H1 (cell line): ENCODE data around the gene MTARC2. TPM values are rescaled to one million over a fixed set of nuclear protein-coding genes. Genes with fewer than 3 reads are reported as not detected.

Source experiments
- CTCF ChIA-PET: fragments of 300-600 bp; sonication (Branson Sonifier 250); formaldehyde crosslinking; loops from one replicate; lab custom pipeline; 2021; ENCODE audit not compliant: partially characterized antibody; lab: Charles Lee
- POLR2A ChIA-PET: fragments of 300-600 bp; sonication (Branson Sonifier 250); formaldehyde crosslinking; loops from one replicate; lab custom pipeline; 2021; ENCODE audit warnings: inconsistent platforms; ENCODE audit not compliant: partially characterized antibody; lab: Charles Lee
- DNase-seq, 2 experiments: peaks; one replicate each; pipeline versions ENCODE4 v3.0.0 to v3.0.0-alpha.2; 2010 to 2022; ENCODE audit warnings: low spot score in 2 of 2, low read depth in 1 of 2, mixed read lengths in 1 of 2
- FAIRE-seq: peaks from 2 replicates; lab custom pipeline; 2011; peaks lifted over from hg19 to GRCh38; lab: Jason Lieb, UNC
- H2AFZ ChIP-seq: 2 replicates; pipeline ENCODE4 v1.8.1; 2012; ENCODE audit warnings: low read length, inconsistent platforms
- H2AK5ac ChIP-seq: 2 replicates; pipeline ENCODE4 v1.6.1; 2013; ENCODE audit warnings: low read depth, low read length
- H2BK120ac ChIP-seq: replicated peaks from 2 replicates; pipeline ENCODE3; 2013; ENCODE audit warnings: low read depth, low read length, inconsistent platforms
- H2BK12ac ChIP-seq: 2 replicates; pipeline ENCODE4 v1.6.1; 2013; ENCODE audit warnings: low read depth, low read length
- H2BK15ac ChIP-seq: 2 replicates; pipeline ENCODE4 v1.6.1; 2013; ENCODE audit warnings: low read length
- H2BK20ac ChIP-seq: 2 replicates; pipeline ENCODE4 v1.6.1; 2013; ENCODE audit warnings: low read length
- H2BK5ac ChIP-seq: 2 replicates; pipeline ENCODE4 v1.6.1; 2013; ENCODE audit warnings: low read depth, low read length
- H3K14ac ChIP-seq: 2 replicates; pipeline ENCODE4 v1.6.1; 2013; ENCODE audit warnings: inconsistent platforms; ENCODE audit not compliant: insufficient read length
- H3K18ac ChIP-seq: 2 replicates; pipeline ENCODE4 v1.6.1; 2013; ENCODE audit warnings: low read length; ENCODE audit errors: extremely low read depth
- H3K23ac ChIP-seq: 2 replicates; pipeline ENCODE4 v1.6.1; 2013; ENCODE audit warnings: inconsistent platforms; ENCODE audit not compliant: insufficient read length
- H3K23me2 ChIP-seq: 2 replicates; pipeline ENCODE4 v1.6.1; 2013; ENCODE audit warnings: low read depth, low read length
- H3K27ac ChIP-seq: 2 replicates; pipeline ENCODE4 v1.6.1; 2011; ENCODE audit warnings: low read depth, low read length, inconsistent platforms
- H3K27me3 ChIP-seq, 4 experiments: replicated peaks in 1 of 4; 1 replicate in 1 of 4; 2 replicates in 3 of 4; pipeline versions ENCODE4 v1.6.1 to v1.8.1; 2011 to 2013; ENCODE audit warnings: low read length in 3 of 4, mild to moderate bottlenecking in 3 of 4, inconsistent platforms in 2 of 4, mixed read lengths in 2 of 4, moderate library complexity in 1 of 4; ENCODE audit not compliant: control insufficient read depth in 3 of 4, insufficient read depth in 3 of 4; ENCODE audit errors: extremely low read depth in 1 of 4
- H3K36me3 ChIP-seq, 4 experiments: 2 replicates each; pipeline versions ENCODE4 v1.6.1 to v1.8.1; 2011 to 2013; ENCODE audit warnings: mild to moderate bottlenecking in 4 of 4, low read length in 3 of 4, moderate library complexity in 2 of 4, control low read depth in 1 of 4, inconsistent platforms in 1 of 4; ENCODE audit not compliant: insufficient read depth in 4 of 4, control insufficient read depth in 2 of 4
- H3K4ac ChIP-seq: replicated peaks from 2 replicates; pipeline ENCODE3; 2013; ENCODE audit warnings: low read length, low read depth, mixed read lengths, inconsistent platforms; ENCODE audit not compliant: insufficient read length
- H3K4me1 ChIP-seq, 4 experiments: replicated peaks in 1 of 4; 1 replicate in 1 of 4; 2 replicates in 3 of 4; pipeline versions ENCODE4 v1.6.1 to v1.8.1; 2011 to 2013; ENCODE audit warnings: low read length in 3 of 4, inconsistent platforms in 2 of 4, mixed read lengths in 1 of 4; ENCODE audit not compliant: insufficient read depth in 4 of 4, control insufficient read depth in 3 of 4
- H3K4me2 ChIP-seq, 2 experiments: 2 replicates each; pipeline versions ENCODE4 v1.6.1 to v1.8.1; 2011 to 2013; ENCODE audit warnings: low read depth in 2 of 2, low read length in 2 of 2, control low read depth in 1 of 2, inconsistent platforms in 1 of 2, mild to moderate bottlenecking in 1 of 2; ENCODE audit not compliant: insufficient read depth in 1 of 2
- H3K4me3 ChIP-seq, 4 experiments: fragments of 200-600, 300-600 bp in 1 of 4; sonication (generic), shearing (Covaris generic), sonication (Bioruptor Twin) in 1 of 4; 2 replicates each; pipeline versions ENCODE4 v1.5.1 to v1.8.1; 2011 to 2016; ENCODE audit warnings: low read length in 4 of 4, low read depth in 3 of 4, control low read depth in 2 of 4, inconsistent platforms in 2 of 4, mild to moderate bottlenecking in 2 of 4, mixed read lengths in 1 of 4, moderate library complexity in 1 of 4; ENCODE audit not compliant: insufficient read depth in 2 of 4; ENCODE audit errors: extremely low read depth in 1 of 4
- H3K56ac ChIP-seq: replicated peaks from 2 replicates; pipeline ENCODE3; 2013; ENCODE audit warnings: low read depth, mild to moderate bottlenecking, mixed read lengths, low read length, inconsistent platforms; ENCODE audit not compliant: insufficient read length
- H3K79me1 ChIP-seq: 2 replicates; pipeline ENCODE4 v1.6.1; 2013; ENCODE audit warnings: low read depth, low read length, control low read depth
- H3K79me2 ChIP-seq, 2 experiments: 2 replicates each; pipeline versions ENCODE4 v1.6.1 to v1.8.1; 2012 to 2013; ENCODE audit warnings: low read length in 2 of 2, mild to moderate bottlenecking in 2 of 2, inconsistent platforms in 1 of 2; ENCODE audit not compliant: insufficient read depth in 2 of 2, control insufficient read depth in 1 of 2
- H3K9ac ChIP-seq, 4 experiments: replicated peaks in 1 of 4; 1 replicate in 1 of 4; 2 replicates in 3 of 4; pipeline versions ENCODE4 v1.6.1 to v1.8.1; 2011 to 2013; ENCODE audit warnings: low read depth in 3 of 4, low read length in 3 of 4, control low read depth in 2 of 4, mild to moderate bottlenecking in 2 of 4, moderate library complexity in 2 of 4, inconsistent platforms in 1 of 4; ENCODE audit errors: extremely low read depth in 1 of 4
- H3K9me3 ChIP-seq, 2 experiments: 2 replicates each; pipeline versions ENCODE4 v1.6.1 to v1.8.1; 2012 to 2013; ENCODE audit warnings: mild to moderate bottlenecking in 2 of 2, moderate library complexity in 2 of 2, control low read depth in 1 of 2, inconsistent platforms in 1 of 2, low read depth in 1 of 2, low read length in 1 of 2, mixed read lengths in 1 of 2; ENCODE audit not compliant: insufficient read depth in 2 of 2
- H4K20me1 ChIP-seq, 2 experiments: replicated peaks in 1 of 2; 2 replicates each; pipeline versions ENCODE3 to v1.8.1; 2011 to 2013; ENCODE audit warnings: inconsistent platforms in 2 of 2, low read length in 2 of 2, mild to moderate bottlenecking in 1 of 2; ENCODE audit not compliant: insufficient read depth in 2 of 2, control insufficient read depth in 1 of 2
- H4K5ac ChIP-seq: 2 replicates; pipeline ENCODE4 v1.6.1; 2013; ENCODE audit warnings: low read length, low read depth, mixed read lengths, inconsistent platforms; ENCODE audit not compliant: insufficient read length
- H4K8ac ChIP-seq: 2 replicates; pipeline ENCODE4 v1.8.0; 2013; ENCODE audit warnings: mild to moderate bottlenecking, moderate library complexity, low read length, inconsistent platforms; ENCODE audit not compliant: insufficient read depth; ENCODE audit errors: extremely low read depth
- H4K91ac ChIP-seq: replicated peaks from 2 replicates; pipeline ENCODE3; 2013; ENCODE audit warnings: low read length, mixed read lengths, inconsistent platforms; ENCODE audit not compliant: insufficient read length
- CBX5 ChIP-seq: fragments of 300-800, 300-1000 bp; sonication (generic); IDR thresholded peaks from 2 replicates; pipeline ENCODE4 v1.7.1; 2016; ENCODE audit warnings: antibody characterized with exemption, low read length, low read depth
- CBX8 ChIP-seq: fragments of 300-800, 300-1000 bp; sonication (generic); IDR thresholded peaks from 2 replicates; pipeline ENCODE4 v1.7.1; 2016; ENCODE audit warnings: low read depth, low read length, borderline replicate concordance
- CHD1 ChIP-seq: IDR thresholded peaks from 2 replicates; pipeline ENCODE4 v1.6.1; 2012; ENCODE audit warnings: low read depth, low read length, improper control_type of control experiment
- EP300 ChIP-seq, 2 experiments: IDR thresholded peaks; 1 replicate in 1 of 2; 2 replicates in 1 of 2; pipeline ENCODE4 v1.6.1; 2011 to 2012; ENCODE audit warnings: low read depth in 2 of 2, low read length in 2 of 2, mild to moderate bottlenecking in 2 of 2, borderline replicate concordance in 1 of 2, inconsistent platforms in 1 of 2, moderate library complexity in 1 of 2
- RBBP5 ChIP-seq: IDR thresholded peaks from 2 replicates; pipeline ENCODE4 v1.7.1; 2012; ENCODE audit warnings: low read depth, mild to moderate bottlenecking, inconsistent platforms, low read length, moderate library complexity, borderline replicate concordance
- SP2 ChIP-seq: IDR thresholded peaks from 2 replicates; pipeline ENCODE4 v1.6.1; 2012; ENCODE audit warnings: mild to moderate bottlenecking, low read length, inconsistent platforms
- TBP ChIP-seq: IDR thresholded peaks from 2 replicates; pipeline ENCODE4 v1.6.1; 2011; ENCODE audit warnings: low read depth, low read length, improper control_type of control experiment
- TEAD4 ChIP-seq: IDR thresholded peaks from 2 replicates; pipeline ENCODE4 v1.6.1; 2012; ENCODE audit warnings: low read depth, low read length, inconsistent platforms, mixed read lengths
- WGBS, 2 experiments: shearing (Covaris generic) in 1 of 2; methylation state at CpG; one replicate each; pipeline versions ENCODE4 v1.1.6 to v1.1.7; 2013 to 2015; ENCODE audit warnings: low lambda C conversion rate in 2 of 2, mixed read lengths in 2 of 2, inconsistent platforms in 1 of 2, low coverage in 1 of 2, missing lambda C conversion rate in 1 of 2; ENCODE audit not compliant: insufficient replicate concordance in 2 of 2, insufficient coverage in 1 of 2, insufficient read length in 1 of 2; ENCODE audit errors: extremely low coverage in 1 of 2, missing lambda C conversion rate in 1 of 2; 5-methylcytosine and 5-hydroxymethylcytosine counted together
- polyA plus RNA-seq, 7 experiments: library from polyadenylated mRNA; depleted of rRNA in 3 of 7; stranded (reverse) in 5 of 7; unstranded in 2 of 7; fragments of >200 nt in 5 of 7; fragments of 200-250 nt in 2 of 7; gene quantifications; 1 replicate in 5 of 7; 2 replicates in 1 of 7; 4 replicates in 1 of 7; pipeline versions ENCODE4 v1.2.1 to v1.2.3, GENCODE V29; 2011 to 2013; ENCODE audit warnings: missing spikeins in 2 of 7, mixed read lengths in 2 of 7
- total RNA-seq: library from RNA; stranded (reverse); fragmentation: NEBNext Ultra II Directional; extraction: Animal tissue kit (Norgen Biotek cat#: 25700); gene quantifications from 2 replicates; pipeline ENCODE4 v1.2.1, GENCODE V29; 2021
- TF ChIP-seq, protein P1 (sequence below): IDR thresholded peaks from 2 replicates; pipeline ENCODE4 v1.6.1; 2012; ENCODE audit warnings: inconsistent platforms

Gene MTARC2
- total and polyA plus RNA-seq, 2 of the 8 experiments (the other 6 are each of a cell fraction or from before 2014, with no cell fraction given), result 7.2 to 7.9 TPM

DNA sequence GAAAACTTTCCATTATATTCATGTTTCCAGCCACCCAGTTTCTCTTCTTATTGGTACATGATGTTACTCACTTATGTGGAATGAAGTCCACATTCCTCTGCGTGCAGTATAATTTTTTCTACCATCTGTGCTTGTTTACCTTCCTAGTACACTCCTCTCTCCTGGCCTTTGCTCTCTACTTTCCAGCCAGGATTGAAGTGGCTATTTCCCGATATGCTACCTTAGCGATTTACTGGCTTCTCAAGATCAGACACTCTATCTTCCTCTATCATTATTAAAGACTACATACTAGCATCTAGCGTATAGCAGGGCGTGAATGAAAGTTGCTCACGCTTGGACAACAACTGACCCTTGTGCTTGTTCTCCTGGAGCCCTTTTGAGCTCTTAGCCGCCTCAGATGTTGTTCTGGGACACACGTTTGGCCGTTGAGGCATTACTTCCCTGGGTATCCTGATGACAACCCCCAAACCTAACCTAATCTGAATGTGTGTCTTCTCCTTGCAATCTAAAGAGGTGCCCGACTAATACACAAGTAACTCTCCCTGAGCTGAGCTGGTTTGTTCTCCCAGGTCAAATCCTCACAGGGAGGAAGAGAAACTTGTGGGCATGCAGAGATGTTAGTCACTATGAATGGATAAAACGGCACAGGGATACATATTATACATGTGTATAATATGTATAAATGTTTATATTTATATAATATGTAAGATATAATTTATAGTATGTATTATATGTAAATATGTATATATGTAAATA, 13.4 kb upstream of the MTARC2 start:
- Histone ChIP-seq H2BK5ac (no peak overlapping the region), H4K8ac (no peak overlapping the region), H3K18ac (no peak overlapping the region), H2BK120ac (no peak overlapping the region), H3K56ac (no peak overlapping the region), H2AK5ac (no peak overlapping the region), H4K5ac (no peak overlapping the region), H3K4me2 (no peak overlapping the region), H3K4ac (no peak overlapping the region), H3K79me2 (no peaks in the 10 kb centered on the region), H3K27me3 (no peaks in the 10 kb centered on the region), H3K23ac (no peak overlapping the region), H3K4me1 (peaks cover 0 to 2% (median 0%) of the 10 kb centered on the region in 4 experiments; a peak in 1 of 7 replicates), H2AFZ (no peak overlapping the region), H4K20me1 (no peaks in the 10 kb centered on the region), H3K79me1 (no peaks in the 10 kb centered on the region), H2BK20ac (no peak overlapping the region), H3K9me3 (no peaks in the 10 kb centered on the region), H3K36me3 (no peaks in the 10 kb centered on the region), H3K9ac (no peak overlapping the region), H3K4me3 (no peak overlapping the region), H2BK12ac (no peak overlapping the region), H3K14ac (no peak overlapping the region), H3K23me2 (no peaks in the 10 kb centered on the region; the same call in 1 of the 2 replicates), H3K27ac (no peak overlapping the region), H4K91ac (no peak overlapping the region), H2BK15ac (0 out of 2 replicates have a peak overlapping the region, but pooled peaks have one; percentile 51)
- FAIRE-seq (no peak), DNase-seq (no peak)
- ChIA-PET CTCF (interaction anchor here (0.6 to 4.0 kb wide), 21 partner anchors 7 to 516 kb away, joined by 3 to 27 read pairs (median 9); partner anchors contain the start of genes MTARC1 and MTARC2), POLR2A (interaction anchor here (1.1 to 2.6 kb wide), 2 partner anchors 13 to 17 kb away, joined by 3 to 14 read pairs; partner anchors contain the start of gene MTARC2)
- WGBS, 2 experiments, result 87% methylated on average over 11 of the region's 11 CpGs; no CpG with 5 or more reads in 1 of the 2 experiments
- TF ChIP-seq RBBP5 (no peak), CHD1 (no peak), CBX8 (no peak), TBP (no peak), TEAD4 (no peak), EP300 (IDR thresholded peaks at IDR 0.05; ENCODE audit: borderline replicate concordance in 1 of 2, low read depth in 2 of 2, low read length in 2 of 2) (no peak), CBX5 (no peak), SP2 (no peak)
- TF ChIP-seq, protein P1, sequence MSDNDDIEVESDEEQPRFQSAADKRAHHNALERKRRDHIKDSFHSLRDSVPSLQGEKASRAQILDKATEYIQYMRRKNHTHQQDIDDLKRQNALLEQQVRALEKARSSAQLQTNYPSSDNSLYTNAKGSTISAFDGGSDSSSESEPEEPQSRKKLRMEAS, result no peak
